Tibial artery (tissue), 4 donors: ENCODE data around the gene IGSF3.

Experiments
- DNase-seq, 2 donors: peaks; one replicate each; pipeline ENCODE4 v3.0.0-alpha.2; 2019
- H3K27ac ChIP-seq, 2 donors: fragments of 200-600 bp; sonication (generic) in 1 of 2; 1 replicate in 1 of 2; 2 replicates in 1 of 2; pipeline ENCODE4 v1.5.1; 2018 to 2019; ENCODE audit warnings: mild to moderate bottlenecking in 1 of 2
- H3K27me3 ChIP-seq, 2 donors: fragments of 200-600 bp; sonication (generic) in 1 of 2; one replicate each; pipeline versions ENCODE4 v1.5.1 to v1.6.0; 2016 to 2019
- H3K36me3 ChIP-seq, 3 donors: fragments of 200-600 bp; sonication (generic) in 2 of 3; one replicate each; pipeline ENCODE4 v1.5.1; 2016 to 2019; ENCODE audit warnings: mild to moderate bottlenecking in 2 of 3
- H3K4me1 ChIP-seq, 4 donors: fragments of 200-600 bp; sonication (generic) in 2 of 4; 1 replicate in 3 of 4; 2 replicates in 1 of 4; pipeline ENCODE4 v1.5.1; 2016 to 2019
- H3K4me3 ChIP-seq, 2 donors: fragments of 200-600 bp; sonication (generic) in 1 of 2; 1 replicate in 1 of 2; 2 replicates in 1 of 2; pipeline ENCODE4 v1.5.1; 2018 to 2019; ENCODE audit warnings: mild to moderate bottlenecking in 2 of 2
- H3K9me3 ChIP-seq, 3 donors: fragments of 200-600 bp; sonication (generic) in 1 of 3; one replicate each; pipeline ENCODE4 v1.5.1; 2016 to 2019
- intact Hi-C: fragments of 100-400 bp; cut with DNase I; formaldehyde crosslinking; loops from one replicate; pipeline ENCODE4 v1.15.0; 2023; ENCODE audit warnings: low total_unique reads
- TF ChIP-seq, protein P1 (sequence below), 2 experiments: fragments of 200-600 bp in 1 of 2; fragments of 450-650 bp in 1 of 2; IDR thresholded peaks; one replicate each; pipeline ENCODE4 v1.5.1; 2017 to 2019; ENCODE audit warnings: antibody characterized with exemption in 2 of 2, mild to moderate bottlenecking in 1 of 2, moderate library complexity in 1 of 2

The IGSF3 gene

GRCh38 chr1:116587501-116588227 lies 79.9 kb downstream of the IGSF3 start:
- no peak overlapping the region for H3K27ac ChIP-seq
- DNase-seq = no peak
- intact Hi-C loops = no loop called here
- TF ChIP-seq, protein P1, sequence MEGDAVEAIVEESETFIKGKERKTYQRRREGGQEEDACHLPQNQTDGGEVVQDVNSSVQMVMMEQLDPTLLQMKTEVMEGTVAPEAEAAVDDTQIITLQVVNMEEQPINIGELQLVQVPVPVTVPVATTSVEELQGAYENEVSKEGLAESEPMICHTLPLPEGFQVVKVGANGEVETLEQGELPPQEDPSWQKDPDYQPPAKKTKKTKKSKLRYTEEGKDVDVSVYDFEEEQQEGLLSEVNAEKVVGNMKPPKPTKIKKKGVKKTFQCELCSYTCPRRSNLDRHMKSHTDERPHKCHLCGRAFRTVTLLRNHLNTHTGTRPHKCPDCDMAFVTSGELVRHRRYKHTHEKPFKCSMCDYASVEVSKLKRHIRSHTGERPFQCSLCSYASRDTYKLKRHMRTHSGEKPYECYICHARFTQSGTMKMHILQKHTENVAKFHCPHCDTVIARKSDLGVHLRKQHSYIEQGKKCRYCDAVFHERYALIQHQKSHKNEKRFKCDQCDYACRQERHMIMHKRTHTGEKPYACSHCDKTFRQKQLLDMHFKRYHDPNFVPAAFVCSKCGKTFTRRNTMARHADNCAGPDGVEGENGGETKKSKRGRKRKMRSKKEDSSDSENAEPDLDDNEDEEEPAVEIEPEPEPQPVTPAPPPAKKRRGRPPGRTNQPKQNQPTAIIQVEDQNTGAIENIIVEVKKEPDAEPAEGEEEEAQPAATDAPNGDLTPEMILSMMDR (IDR thresholded peaks at IDR 0.05) = no peak
- no peaks in the 10 kb centered on the region for H3K9me3 ChIP-seq
- H3K36me3 ChIP-seq = peaks cover 0 to 12% (median 0%) of the 10 kb centered on the region in 3 donors
- H3K4me3 ChIP-seq = no peak overlapping the region
- H3K27me3 ChIP-seq = no peaks in the 10 kb centered on the region
- H3K4me1 ChIP-seq = no peaks in the 10 kb centered on the region

DNA sequence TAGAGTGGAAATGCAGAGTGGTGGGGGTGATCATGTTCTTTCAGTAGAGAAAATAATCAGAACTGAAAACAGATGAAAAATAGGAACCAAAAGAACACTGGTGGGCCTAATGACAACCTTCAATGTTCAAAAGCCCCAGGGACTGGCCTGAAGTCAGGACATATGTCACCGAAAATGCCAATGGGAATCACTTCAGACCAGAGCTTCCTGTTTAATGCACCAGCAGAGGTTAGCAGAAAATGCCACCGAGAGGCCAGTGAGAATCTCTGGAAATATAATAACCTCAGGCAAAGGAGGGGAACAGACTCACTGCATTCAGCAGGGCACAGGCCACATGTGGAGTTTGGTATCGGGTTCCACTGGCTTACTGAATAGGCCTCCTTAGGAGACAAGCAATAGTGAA lies 80.8 kb downstream of the IGSF3 start:
- no peak for DNase-seq
- Histone ChIP-seq H3K4me3 (no peak overlapping the region), H3K9me3 (no peaks in the 10 kb centered on the region), H3K27me3 (no peaks in the 10 kb centered on the region), H3K27ac (no peak overlapping the region), H3K4me1 (no peaks in the 10 kb centered on the region), H3K36me3 (peaks cover 0 to 12% (median 0%) of the 10 kb centered on the region in 3 donors)
- intact Hi-C loops = no loop called here
- TF ChIP-seq, protein P1 (IDR thresholded peaks at IDR 0.05) = no peak

- no peak for DNase-seq
- intact Hi-C loops = no loop called here
- Histone ChIP-seq H3K9me3 (no peaks in the 10 kb centered on the region), H3K27me3 (no peaks in the 10 kb centered on the region), H3K4me1 (no peaks in the 10 kb centered on the region), H3K27ac (no peak overlapping the region), H3K4me3 (no peak overlapping the region), H3K36me3 (peaks cover 0 to 12% (median 0%) of the 10 kb centered on the region in 3 donors)
- TF ChIP-seq, protein P1 (IDR thresholded peaks at IDR 0.05) = no peak
Observed at GRCh38 chr1:116585886-116586285, 81.6 kb downstream of the IGSF3 start.

DNA sequence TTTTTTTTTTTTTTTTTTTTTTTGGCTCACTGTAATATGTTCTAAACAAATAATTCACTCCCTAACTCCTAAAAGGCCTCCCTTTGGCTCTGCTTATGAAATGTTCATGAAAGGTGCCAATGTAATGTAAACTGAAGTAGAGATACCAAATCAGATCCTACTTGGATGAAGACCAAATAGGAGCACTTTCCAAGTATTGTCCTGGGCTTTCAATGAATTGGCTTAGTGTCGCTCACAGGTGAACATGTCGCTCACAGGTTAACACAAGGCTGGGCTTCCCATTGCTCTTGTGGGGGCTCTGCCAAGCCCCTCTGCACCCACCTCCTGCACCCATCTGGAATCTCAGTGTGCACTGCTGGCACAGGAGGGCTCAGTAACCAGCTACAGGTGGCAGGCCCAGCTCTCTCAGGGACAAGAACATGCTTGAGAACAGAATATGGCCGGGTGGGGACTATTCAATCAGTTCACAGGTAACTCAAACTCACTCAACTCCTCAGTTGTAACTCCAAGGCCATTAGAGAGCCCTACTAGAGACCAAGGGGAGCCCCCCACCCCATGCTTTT lies 86.1 kb downstream of the IGSF3 start:
- no peak overlapping the region for H3K4me3 ChIP-seq
- H3K27ac ChIP-seq = no peak overlapping the region
- intact Hi-C loops = no loop called here
- no peak for DNase-seq
- H3K27me3 ChIP-seq = no peaks in the 10 kb centered on the region
- H3K36me3 ChIP-seq = peaks cover 0 to 12% (median 0%) of the 10 kb centered on the region in 3 donors
- H3K4me1 ChIP-seq = no peaks in the 10 kb centered on the region
- H3K9me3 ChIP-seq = no peaks in the 10 kb centered on the region
- TF ChIP-seq, protein P1 (IDR thresholded peaks at IDR 0.05) = no peak

- Histone ChIP-seq H3K4me3 (no peak overlapping the region), H3K9me3 (no peaks in the 10 kb centered on the region), H3K4me1 (no peaks in the 10 kb centered on the region), H3K27ac (no peak overlapping the region), H3K36me3 (peaks cover 0 to 12% (median 0%) of the 10 kb centered on the region in 3 donors), H3K27me3 (no peaks in the 10 kb centered on the region)
- TF ChIP-seq, protein P1 (IDR thresholded peaks at IDR 0.05) = no peak
- DNase-seq = no peak
- intact Hi-C loops = no loop called here
Observed at GRCh38 chr1:116580446-116581322, 86.8 kb downstream of the IGSF3 start.
